GM23248 (cell line): ENCODE data around the gene RUNDC3A. TPM values are rescaled to one million over a fixed set of nuclear protein-coding genes. Genes with fewer than 3 reads are reported as not detected.
"Not testable (repeated sequence)": the region's sequence is repeated elsewhere in the genome, so short reads cannot be mapped to it uniquely, and the experiment has no call there.

ENCODE experiments used
- DNase-seq: peaks from one replicate; pipeline ENCODE4 v3.0.0-alpha.2; 2015
- H2AFZ ChIP-seq: fragments of 200-600 bp; sonication (generic); 2 replicates; pipeline ENCODE4 v1.6.1; 2016; ENCODE audit warnings: antibody characterized with exemption
- H3F3A ChIP-seq: fragments of 200-600 bp; sonication (generic); 2 replicates; pipeline ENCODE4 v1.6.1; 2016; ENCODE audit warnings: mild to moderate bottlenecking, antibody characterized with exemption, mixed run types; ENCODE audit not compliant: insufficient read depth
- H3K27ac ChIP-seq: fragments of 200-600 bp; sonication (generic); 2 replicates; pipeline ENCODE4 v1.5.1; 2016; ENCODE audit warnings: mild to moderate bottlenecking
- H3K27me3 ChIP-seq: fragments of 200-600 bp; sonication (generic); replicated peaks from 2 replicates; pipeline ENCODE4 v1.6.1; 2016; ENCODE audit warnings: mild to moderate bottlenecking; ENCODE audit not compliant: insufficient read depth
- H3K36me3 ChIP-seq: fragments of 200-600 bp; sonication (generic); 2 replicates; pipeline ENCODE4 v1.6.1; 2016; ENCODE audit warnings: low read depth, mild to moderate bottlenecking
- H3K4me1 ChIP-seq: fragments of 200-600 bp; sonication (generic); 2 replicates; pipeline ENCODE4 v1.6.1; 2016; ENCODE audit warnings: mild to moderate bottlenecking; ENCODE audit not compliant: insufficient read depth
- H3K4me2 ChIP-seq: fragments of 200-600 bp; sonication (generic); one replicate; pipeline ENCODE4 v1.6.1; 2016; ENCODE audit warnings: mild to moderate bottlenecking; ENCODE audit not compliant: unreplicated experiment
- H3K4me3 ChIP-seq: fragments of 200-600 bp; sonication (generic); 2 replicates; pipeline ENCODE4 v1.5.1; 2016; ENCODE audit warnings: mild to moderate bottlenecking
- H3K79me2 ChIP-seq: fragments of 200-600 bp; sonication (generic); 2 replicates; pipeline ENCODE4 v1.6.1; 2016; ENCODE audit warnings: mild to moderate bottlenecking; ENCODE audit not compliant: insufficient read depth
- H3K9ac ChIP-seq: fragments of 200-600 bp; sonication (generic); 2 replicates; pipeline ENCODE4 v1.6.1; 2016; ENCODE audit warnings: mild to moderate bottlenecking
- H3K9me2 ChIP-seq: fragments of 200-600 bp; sonication (generic); 2 replicates; pipeline ENCODE4 v1.6.1; 2016; ENCODE audit warnings: mixed run types, mild to moderate bottlenecking, moderate library complexity; ENCODE audit not compliant: insufficient read depth
- H3K9me3 ChIP-seq: fragments of 200-600 bp; sonication (generic); one replicate; pipeline ENCODE4 v1.6.1; 2017; ENCODE audit warnings: low read depth
- H4K20me1 ChIP-seq: fragments of 200-600 bp; sonication (generic); 2 replicates; pipeline ENCODE4 v1.6.0; 2016; ENCODE audit not compliant: insufficient read depth
- EZH2 ChIP-seq: fragments of 200-600 bp; sonication (generic); IDR thresholded peaks from 2 replicates; pipeline ENCODE4 v1.6.1; 2018; ENCODE audit warnings: antibody characterized with exemption, mild to moderate bottlenecking; ENCODE audit not compliant: insufficient read depth, poor library complexity, severe bottlenecking
- EZH2phosphoT487 ChIP-seq: fragments of 200-600 bp; sonication (generic); IDR thresholded peaks from 2 replicates; pipeline ENCODE4 v1.6.1; 2018; ENCODE audit warnings: antibody characterized with exemption, moderate library complexity, mild to moderate bottlenecking, low read depth; ENCODE audit not compliant: insufficient read depth
- WGBS, 2 experiments: methylation state at CpG; one replicate each; pipeline ENCODE4 v1.1.6; 2015 to 2017; ENCODE audit warnings: low lambda C conversion rate in 2 of 2, low coverage in 1 of 2; ENCODE audit errors: missing lambda C conversion rate in 2 of 2; 5-methylcytosine and 5-hydroxymethylcytosine counted together
- in situ Hi-C: fragments of 300-500 bp; cut with MboI; formaldehyde crosslinking; loops from 2 replicates; pipeline ENCODE4 v1.15.0; 2020
- polyA plus RNA-seq: library from polyadenylated mRNA; unstranded; fragments of >200 nt; fragmentation: Nextera tagmentation; extraction: Ambion mirVana; gene quantifications from 2 replicates; pipeline ENCODE4 v1.2.1, GENCODE V29; 2016
- total RNA-seq: library from RNA; depleted of rRNA; stranded (reverse); fragments of >200 nt; shearing (Covaris generic); gene quantifications from 2 replicates; pipeline ENCODE4 v1.2.3, GENCODE V29; 2014

Gene RUNDC3A
- total and polyA plus RNA-seq, 2 experiments from 2014 or later = 0.11 to 0.24 TPM

DNA sequence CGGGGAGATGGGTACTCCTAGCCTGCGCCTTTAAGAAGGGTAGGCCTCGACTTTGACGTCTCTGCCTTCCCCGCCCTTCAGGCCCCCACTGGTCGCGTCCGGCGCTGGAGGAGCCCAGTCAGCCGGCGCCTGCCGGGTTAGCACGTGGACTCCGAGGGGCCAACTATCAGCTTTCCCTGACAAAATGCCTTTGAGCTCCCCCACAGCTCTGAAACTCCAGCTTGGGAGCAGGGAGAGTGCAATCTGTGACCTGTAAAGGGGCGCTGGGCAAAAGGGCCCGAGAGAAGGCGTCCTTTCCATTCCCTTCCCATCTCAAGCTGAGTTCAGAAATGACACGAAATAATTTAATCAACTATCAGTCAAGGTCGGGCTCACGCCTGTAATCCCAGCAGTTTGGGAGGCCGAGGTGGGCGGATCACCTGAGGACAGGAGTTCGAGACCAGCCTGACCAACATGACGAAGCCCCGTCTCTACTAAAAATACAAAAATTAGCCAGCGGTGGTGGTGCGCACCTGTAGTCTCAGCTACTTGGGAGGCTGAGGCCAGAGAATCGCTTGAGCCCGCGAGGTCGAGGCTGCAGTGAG lies 18.6 kb downstream of the RUNDC3A start:
- Histone ChIP-seq H3K4me3 (peak overlapping the region; percentile 55), H3K4me2 (peak overlapping the region; percentile 50), H3K79me2 (peaks cover 15% of the 10 kb centered on the region), H3K9me2 (no peaks in the 10 kb centered on the region), H2AFZ (peak overlapping the region; percentile 75), H3K4me1 (peaks cover 7% of the 10 kb centered on the region; the same call in 1 of the 2 replicates), H3K9me3 (no peaks in the 10 kb centered on the region), H3K27ac (peak overlapping the region; percentile 56), H4K20me1 (no peaks in the 10 kb centered on the region), H3K9ac (peak overlapping the region; percentile 51), H3F3A (peaks cover 16% of the 10 kb centered on the region), H3K27me3 (no peaks in the 10 kb centered on the region), H3K36me3 (no peaks in the 10 kb centered on the region)
- TF ChIP-seq EZH2 = no peak
- no peak for TF ChIP-seq EZH2phosphoT487
- 20 to 25% methylated on average over 27 to 31 of the region's 31 CpGs for WGBS, 2 experiments
- in situ Hi-C loops = loop anchor here (5.0 kb wide), 1 partner anchor 105 kb away; no protein-coding TSS in a partner anchor
- peak; percentile 99 for DNase-seq

DNA sequence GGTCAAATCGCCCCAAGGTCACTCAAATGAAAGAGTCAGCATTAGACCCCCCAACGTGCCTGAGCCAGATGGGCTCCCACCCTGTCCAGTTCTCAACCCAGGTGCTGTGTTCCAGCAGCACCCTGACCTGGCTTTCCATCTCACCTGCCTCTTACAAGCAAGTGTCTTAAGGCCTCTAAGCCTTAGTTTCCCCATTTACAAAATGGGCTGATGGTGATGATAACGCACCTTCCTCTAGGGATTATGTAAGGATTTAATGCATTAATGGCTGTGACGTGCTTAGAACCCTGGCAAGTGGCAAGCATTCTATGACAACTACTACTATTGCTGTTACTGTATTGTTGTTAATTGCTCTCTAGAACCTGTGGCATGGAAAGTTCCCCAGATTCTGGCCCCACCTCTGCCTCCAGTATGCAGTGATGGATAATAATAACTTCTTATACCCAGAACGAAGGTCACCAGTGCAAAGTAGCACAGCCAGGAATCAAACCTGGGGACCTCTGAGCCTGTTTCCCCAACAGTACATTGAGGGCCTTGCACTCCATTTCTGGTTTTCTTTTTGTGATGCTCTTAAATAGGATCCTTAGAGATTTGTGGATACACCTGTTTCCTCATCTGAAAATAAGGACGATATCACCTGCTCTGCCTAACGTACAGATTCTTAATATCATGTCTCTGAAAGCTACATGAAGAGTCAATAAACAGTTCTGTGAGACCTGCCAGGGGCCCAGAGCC lies 19.5 kb downstream of the RUNDC3A start:
- in situ Hi-C loops = loop anchor here (5.0 kb wide), 1 partner anchor 106 kb away; no protein-coding TSS in a partner anchor
- Histone ChIP-seq H2AFZ (no peak overlapping the region), H3K4me3 (no peak overlapping the region), H3K4me2 (no peak overlapping the region), H3K36me3 (no peaks in the 10 kb centered on the region), H3K4me1 (peaks cover 7% of the 10 kb centered on the region; the same call in 1 of the 2 replicates), H3K27ac (peak overlapping the region; percentile 31; the same call in 1 of the 2 replicates), H3K79me2 (peaks cover 13% of the 10 kb centered on the region), H3K9ac (no peak overlapping the region), H3K9me2 (no peaks in the 10 kb centered on the region), H3K27me3 (no peaks in the 10 kb centered on the region), H4K20me1 (no peaks in the 10 kb centered on the region), H3K9me3 (no peaks in the 10 kb centered on the region), H3F3A (peaks cover 16% of the 10 kb centered on the region)
- no peak for DNase-seq
- WGBS, 2 experiments = 60% methylated on average over 7 of the region's 7 CpGs
- TF ChIP-seq EZH2 = no peak
- TF ChIP-seq EZH2phosphoT487 = no peak

DNA sequence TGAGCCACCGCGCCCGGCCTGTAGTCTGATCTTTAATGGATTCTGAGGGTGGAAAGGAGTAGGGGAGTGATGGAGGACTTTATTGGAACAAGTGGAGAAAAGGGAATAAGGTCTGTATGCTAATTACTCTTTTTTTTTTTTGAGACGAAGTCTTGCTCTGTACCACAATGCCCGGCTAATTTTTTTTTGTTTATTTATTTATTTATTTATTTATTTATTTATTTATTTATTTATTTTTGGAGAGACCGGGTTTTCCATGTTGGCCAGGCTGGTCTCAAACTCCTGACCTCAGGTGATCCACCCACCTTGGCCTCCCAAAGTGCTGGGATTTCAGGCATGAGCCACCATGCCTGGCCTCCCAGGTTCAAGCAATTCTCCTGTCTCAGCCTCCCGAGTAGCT lies 21.1 kb downstream of the RUNDC3A start:
- not testable (repeated sequence) for H3K4me3 ChIP-seq, DNase-seq, H3K27me3 ChIP-seq, H4K20me1 ChIP-seq, H2AFZ ChIP-seq, H3K79me2 ChIP-seq, H3K9me3 ChIP-seq, H3K27ac ChIP-seq, H3K9ac ChIP-seq, H3K9me2 ChIP-seq, H3K36me3 ChIP-seq, H3K4me2 ChIP-seq, H3K4me1 ChIP-seq
- peaks cover 16% of the 10 kb centered on the region for H3F3A ChIP-seq
- in situ Hi-C loops = loop anchor here (5.0 kb wide), 1 partner anchor 107 kb away; no protein-coding TSS in a partner anchor
- WGBS, 2 experiments = 73 to 74% methylated on average over 7 of the region's 7 CpGs

DNA sequence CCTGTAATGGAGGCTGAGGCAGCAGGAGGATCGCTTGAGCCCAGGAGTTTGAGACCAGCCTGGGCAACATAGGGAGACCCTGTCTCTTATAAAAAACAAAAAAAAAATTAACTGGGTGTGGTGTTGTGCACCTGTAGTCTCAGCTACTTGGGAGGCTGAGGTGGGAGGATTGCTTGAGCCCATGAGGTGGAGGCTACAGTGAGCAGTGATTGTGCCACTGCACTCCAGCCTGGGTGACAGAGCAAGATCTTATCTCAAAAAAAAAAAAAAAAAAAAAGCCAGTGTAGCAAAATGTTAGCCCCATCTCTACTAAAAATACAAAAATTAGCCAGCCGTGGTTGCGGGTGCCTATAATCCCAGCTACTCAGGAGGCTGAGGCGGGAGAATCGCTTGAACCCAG lies 21.9 kb downstream of the RUNDC3A start:
- H3K36me3 ChIP-seq, H2AFZ ChIP-seq, H3K9me3 ChIP-seq, in situ Hi-C loops, H3K9me2 ChIP-seq, H3K4me1 ChIP-seq, H3K79me2 ChIP-seq, H3K4me3 ChIP-seq, H3K9ac ChIP-seq, H3K4me2 ChIP-seq, H3K27me3 ChIP-seq, DNase-seq, H3K27ac ChIP-seq, H4K20me1 ChIP-seq: not testable (repeated sequence)
- H3F3A ChIP-seq = peaks cover 16% of the 10 kb centered on the region
- 65 to 68% methylated on average over 5 of the region's 5 CpGs for WGBS, 2 experiments
